Neural cell (in vitro differentiated cells): Measurements from ENCODE around the gene FLII. TPM values are rescaled to one million over a fixed set of nuclear protein-coding genes. Genes with fewer than 3 reads are reported as not detected.

Source experiments
- H2AFZ ChIP-seq: fragments of 200-600, 300-800 bp; sonication (generic), shearing (Covaris generic); 2 replicates; pipeline ENCODE4 v1.6.0; 2014; ENCODE audit warnings: low read depth, mild to moderate bottlenecking, antibody characterized with exemption, low read length, moderate library complexity
- H3F3A ChIP-seq: fragments of 200-600 bp; shearing (Covaris generic); 2 replicates; pipeline ENCODE4 v1.6.1; 2016; ENCODE audit warnings: mild to moderate bottlenecking, moderate library complexity, mixed read lengths, antibody characterized with exemption, low read length; ENCODE audit not compliant: insufficient read depth, poor library complexity, severe bottlenecking
- H3K27ac ChIP-seq: fragments of 200-600, 300-800 bp; sonication (generic), shearing (Covaris generic); 2 replicates; pipeline ENCODE4 v1.5.1; 2014; ENCODE audit warnings: mild to moderate bottlenecking, low read length, moderate library complexity
- H3K27me3 ChIP-seq: fragments of 300-800, 200-600 bp; sonication (generic), shearing (Covaris generic); 2 replicates; pipeline ENCODE4 v1.6.0; 2014; ENCODE audit warnings: mild to moderate bottlenecking, low read depth, low read length, moderate library complexity; ENCODE audit not compliant: insufficient read depth
- H3K36me3 ChIP-seq: fragments of 300-800, 200-600 bp; sonication (generic), shearing (Covaris generic); 2 replicates; pipeline ENCODE4 v1.5.1; 2014; ENCODE audit warnings: mild to moderate bottlenecking, antibody characterized with exemption, low read length, moderate library complexity; ENCODE audit not compliant: insufficient read depth
- H3K4me2 ChIP-seq: fragments of 300-800, 200-600 bp; sonication (generic), shearing (Covaris generic); 2 replicates; pipeline ENCODE4 v1.6.0; 2014; ENCODE audit warnings: mild to moderate bottlenecking, low read length
- H3K4me3 ChIP-seq: fragments of 300-800, 200-600 bp; sonication (generic), shearing (Covaris generic); 2 replicates; pipeline ENCODE4 v1.5.1; 2014; ENCODE audit warnings: mild to moderate bottlenecking, low read length, moderate library complexity
- H3K79me2 ChIP-seq: fragments of 200-600 bp; shearing (Covaris generic); replicated peaks from 2 replicates; pipeline ENCODE4 v1.6.0; 2014; ENCODE audit warnings: mild to moderate bottlenecking, low read length, moderate library complexity; ENCODE audit not compliant: insufficient read depth
- H3K9ac ChIP-seq: fragments of 300-800, 200-600 bp; sonication (generic), shearing (Covaris generic); 2 replicates; pipeline ENCODE4 v1.6.1; 2016; ENCODE audit warnings: mild to moderate bottlenecking, low read length, mixed read lengths
- H3K9me2 ChIP-seq: fragments of 200-600 bp; shearing (Covaris generic); 2 replicates; pipeline ENCODE4 v1.6.1; 2016; ENCODE audit warnings: mild to moderate bottlenecking, low read length, mixed read lengths; ENCODE audit not compliant: insufficient read depth
- H3K9me3 ChIP-seq: fragments of 200-600, 300-800 bp; sonication (generic), shearing (Covaris generic); 2 replicates; pipeline ENCODE4 v1.6.1; 2016; ENCODE audit warnings: mild to moderate bottlenecking, mixed run types, low read length, moderate library complexity, mixed read lengths
- H4K20me1 ChIP-seq: fragments of 200-600 bp; shearing (Covaris generic); 2 replicates; pipeline ENCODE4 v1.6.1; 2016; ENCODE audit warnings: mild to moderate bottlenecking, mixed run types; ENCODE audit not compliant: insufficient read depth
- CTCF ChIP-seq: fragments of 450-650 bp; IDR thresholded peaks from 2 replicates; pipeline ENCODE4 v1.5.1; 2014; ENCODE audit warnings: antibody characterized with exemption, mild to moderate bottlenecking, moderate library complexity; ENCODE audit not compliant: poor library complexity, severe bottlenecking
- EP300 ChIP-seq: fragments of 450-650 bp; conservative IDR thresholded peaks from 2 replicates; pipeline ENCODE4 v1.6.1; 2014; ENCODE audit warnings: antibody characterized with exemption, mild to moderate bottlenecking, moderate library complexity; ENCODE audit not compliant: poor library complexity, severe bottlenecking
- EZH2 ChIP-seq: fragments of 200-600, 300-800 bp; shearing (Covaris generic), sonication (generic); IDR thresholded peaks from 2 replicates; pipeline ENCODE4 v1.6.1; 2014; ENCODE audit warnings: antibody characterized with exemption, low read length, borderline replicate concordance, mild to moderate bottlenecking; ENCODE audit not compliant: insufficient read depth, poor library complexity, severe bottlenecking
- MXI1 ChIP-seq: fragments of 450-650 bp; conservative IDR thresholded peaks from 2 replicates; pipeline ENCODE4 v1.6.1; 2014; ENCODE audit warnings: antibody characterized with exemption, mild to moderate bottlenecking; ENCODE audit not compliant: poor library complexity, severe bottlenecking
- POLR2AphosphoS5 ChIP-seq: IDR thresholded peaks from 2 replicates; pipeline ENCODE4 v1.6.1; 2012
- RAD21 ChIP-seq: fragments of 450-650 bp; conservative IDR thresholded peaks from 2 replicates; pipeline ENCODE4 v1.6.1; 2014; ENCODE audit warnings: antibody characterized with exemption, mild to moderate bottlenecking, moderate library complexity
- REST ChIP-seq: IDR thresholded peaks from 2 replicates; pipeline ENCODE4 v1.6.1; 2012; ENCODE audit warnings: borderline replicate concordance
- SMC3 ChIP-seq: fragments of 450-650 bp; conservative IDR thresholded peaks from 2 replicates; pipeline ENCODE4 v1.6.1; 2014; ENCODE audit warnings: antibody characterized with exemption, mild to moderate bottlenecking, moderate library complexity; ENCODE audit not compliant: poor library complexity
- TAF1 ChIP-seq: IDR thresholded peaks from 2 replicates; pipeline ENCODE4 v1.6.1; 2012; ENCODE audit warnings: low read depth
- polyA plus RNA-seq: library from polyadenylated mRNA; depleted of rRNA; stranded (reverse); fragments of >200 nt; gene quantifications from 2 replicates; pipeline ENCODE4 v1.2.3, GENCODE V29; 2014

Gene FLII
- polyA plus RNA-seq, 1 donor from 2014 or later: 93.0 TPM

GRCh38 chr17:18280249-18280648, 21.7 kb upstream of the FLII start:
- no peaks in the 10 kb centered on the region for H3F3A ChIP-seq
- no peaks in the 10 kb centered on the region for H3K27me3 ChIP-seq
- no peak overlapping the region for H3K9ac ChIP-seq
- H3K9me2 ChIP-seq: no peaks in the 10 kb centered on the region
- H3K36me3 ChIP-seq: no peaks in the 10 kb centered on the region
- no peak overlapping the region for H3K27ac ChIP-seq
- no peak overlapping the region for H3K4me3 ChIP-seq
- TF ChIP-seq EZH2 (no peak), POLR2AphosphoS5 (no peak), MXI1 (no peak), TAF1 (no peak), CTCF (no peak), SMC3 (no peak), RAD21 (no peak), REST (no peak), EP300 (no peak)
- no peak overlapping the region for H2AFZ ChIP-seq
- no peaks in the 10 kb centered on the region for H3K79me2 ChIP-seq
- no peaks in the 10 kb centered on the region for H4K20me1 ChIP-seq
- H3K9me3 ChIP-seq: no peaks in the 10 kb centered on the region
- no peak overlapping the region for H3K4me2 ChIP-seq

GRCh38 chr17:18278867-18279266, 20.3 kb upstream of the FLII start:
- Histone ChIP-seq H3K27me3 (no peaks in the 10 kb centered on the region), H4K20me1 (no peaks in the 10 kb centered on the region), H3K4me2 (no peak overlapping the region), H3K27ac (no peak overlapping the region), H3K9me3 (no peaks in the 10 kb centered on the region), H3K4me3 (no peak overlapping the region), H3K9ac (no peak overlapping the region), H3K79me2 (no peaks in the 10 kb centered on the region), H2AFZ (no peak overlapping the region), H3K36me3 (no peaks in the 10 kb centered on the region), H3F3A (no peaks in the 10 kb centered on the region), H3K9me2 (no peaks in the 10 kb centered on the region)
- TF ChIP-seq REST (no peak), EZH2 (no peak), POLR2AphosphoS5 (no peak), MXI1 (no peak), CTCF (no peak), RAD21 (no peak), EP300 (no peak)
